ENCODE measurements around the gene STX1A.

DNA sequence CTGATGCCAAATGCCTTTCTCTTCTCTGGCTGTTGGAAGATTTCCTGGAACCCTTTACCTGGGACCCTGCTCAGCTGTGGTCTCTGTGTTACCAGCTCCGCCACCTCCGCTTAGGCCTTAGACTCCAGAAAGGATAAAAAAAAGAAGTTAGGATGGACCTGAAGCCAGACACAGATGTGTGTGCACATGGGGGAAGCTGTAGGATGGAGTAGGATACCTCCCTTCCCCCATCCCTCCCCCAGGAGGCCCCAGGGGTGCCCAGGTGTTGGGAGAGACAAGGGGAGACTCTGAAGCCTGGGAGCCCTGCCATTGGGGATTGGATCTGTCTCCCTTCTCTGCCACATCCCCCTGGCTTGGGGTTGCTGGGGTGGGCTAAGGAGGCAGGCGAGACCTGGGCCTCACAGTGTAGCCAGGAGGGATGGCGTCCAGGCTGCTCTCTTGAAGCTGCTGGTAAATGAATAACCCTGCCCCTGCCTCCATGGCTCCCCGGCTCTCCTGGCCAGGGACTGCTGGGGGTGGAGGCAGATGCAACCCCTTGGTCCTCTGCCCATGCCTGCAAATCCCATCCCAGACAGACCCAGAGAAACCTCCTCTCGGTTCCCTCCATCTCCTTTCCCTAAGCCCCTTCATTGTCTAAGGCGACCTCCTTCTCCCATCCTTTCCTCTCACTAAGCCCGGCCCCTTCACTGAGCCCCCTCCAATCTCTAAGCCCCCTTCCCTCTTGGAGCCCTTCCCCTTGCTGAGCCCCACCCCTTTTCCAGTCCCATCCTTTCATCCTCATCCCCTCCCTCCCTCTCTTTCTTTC, 42.6 kb upstream of the STX1A start:
- TF ChIP-seq ZNF724P (CRISPR knock-in tag; IDR thresholded peaks at IDR 0.05; ENCODE audit: borderline replicate concordance) (no peak), MYC (CRISPR knock-in tag; IDR thresholded peaks at IDR 0.05; ENCODE audit: borderline replicate concordance) (no peak), EZH2 (conservative IDR thresholded peaks at IDR 0.05; ENCODE audit: low read depth, low read length) (no peak), ZNF451 (CRISPR knock-in tag; IDR thresholded peaks at IDR 0.05) (no peak), ISX (CRISPR knock-in tag; conservative IDR thresholded peaks at IDR 0.05) (no peak), ADNP (CRISPR knock-in tag; IDR thresholded peaks at IDR 0.05) (no peak), GATA4 (IDR thresholded peaks at IDR 0.05; ENCODE audit: borderline replicate concordance, low read depth) (no peak)
- TF ChIP-seq, protein P1, sequence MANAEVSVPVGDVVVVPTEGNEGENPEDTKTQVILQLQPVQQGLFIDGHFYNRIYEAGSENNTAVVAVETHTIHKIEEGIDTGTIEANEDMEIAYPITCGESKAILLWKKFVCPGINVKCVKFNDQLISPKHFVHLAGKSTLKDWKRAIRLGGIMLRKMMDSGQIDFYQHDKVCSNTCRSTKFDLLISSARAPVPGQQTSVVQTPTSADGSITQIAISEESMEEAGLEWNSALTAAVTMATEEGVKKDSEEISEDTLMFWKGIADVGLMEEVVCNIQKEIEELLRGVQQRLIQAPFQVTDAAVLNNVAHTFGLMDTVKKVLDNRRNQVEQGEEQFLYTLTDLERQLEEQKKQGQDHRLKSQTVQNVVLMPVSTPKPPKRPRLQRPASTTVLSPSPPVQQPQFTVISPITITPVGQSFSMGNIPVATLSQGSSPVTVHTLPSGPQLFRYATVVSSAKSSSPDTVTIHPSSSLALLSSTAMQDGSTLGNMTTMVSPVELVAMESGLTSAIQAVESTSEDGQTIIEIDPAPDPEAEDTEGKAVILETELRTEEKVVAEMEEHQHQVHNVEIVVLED (CRISPR knock-in tag; IDR thresholded peaks at IDR 0.05; ENCODE audit: borderline replicate concordance), result no peak
- TF ChIP-seq, protein P2, sequence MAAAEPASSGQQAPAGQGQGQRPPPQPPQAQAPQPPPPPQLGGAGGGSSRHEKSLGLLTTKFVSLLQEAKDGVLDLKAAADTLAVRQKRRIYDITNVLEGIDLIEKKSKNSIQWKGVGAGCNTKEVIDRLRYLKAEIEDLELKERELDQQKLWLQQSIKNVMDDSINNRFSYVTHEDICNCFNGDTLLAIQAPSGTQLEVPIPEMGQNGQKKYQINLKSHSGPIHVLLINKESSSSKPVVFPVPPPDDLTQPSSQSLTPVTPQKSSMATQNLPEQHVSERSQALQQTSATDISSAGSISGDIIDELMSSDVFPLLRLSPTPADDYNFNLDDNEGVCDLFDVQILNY (CRISPR knock-in tag; conservative IDR thresholded peaks at IDR 0.05), result no peak
- TF ChIP-seq, protein P3, sequence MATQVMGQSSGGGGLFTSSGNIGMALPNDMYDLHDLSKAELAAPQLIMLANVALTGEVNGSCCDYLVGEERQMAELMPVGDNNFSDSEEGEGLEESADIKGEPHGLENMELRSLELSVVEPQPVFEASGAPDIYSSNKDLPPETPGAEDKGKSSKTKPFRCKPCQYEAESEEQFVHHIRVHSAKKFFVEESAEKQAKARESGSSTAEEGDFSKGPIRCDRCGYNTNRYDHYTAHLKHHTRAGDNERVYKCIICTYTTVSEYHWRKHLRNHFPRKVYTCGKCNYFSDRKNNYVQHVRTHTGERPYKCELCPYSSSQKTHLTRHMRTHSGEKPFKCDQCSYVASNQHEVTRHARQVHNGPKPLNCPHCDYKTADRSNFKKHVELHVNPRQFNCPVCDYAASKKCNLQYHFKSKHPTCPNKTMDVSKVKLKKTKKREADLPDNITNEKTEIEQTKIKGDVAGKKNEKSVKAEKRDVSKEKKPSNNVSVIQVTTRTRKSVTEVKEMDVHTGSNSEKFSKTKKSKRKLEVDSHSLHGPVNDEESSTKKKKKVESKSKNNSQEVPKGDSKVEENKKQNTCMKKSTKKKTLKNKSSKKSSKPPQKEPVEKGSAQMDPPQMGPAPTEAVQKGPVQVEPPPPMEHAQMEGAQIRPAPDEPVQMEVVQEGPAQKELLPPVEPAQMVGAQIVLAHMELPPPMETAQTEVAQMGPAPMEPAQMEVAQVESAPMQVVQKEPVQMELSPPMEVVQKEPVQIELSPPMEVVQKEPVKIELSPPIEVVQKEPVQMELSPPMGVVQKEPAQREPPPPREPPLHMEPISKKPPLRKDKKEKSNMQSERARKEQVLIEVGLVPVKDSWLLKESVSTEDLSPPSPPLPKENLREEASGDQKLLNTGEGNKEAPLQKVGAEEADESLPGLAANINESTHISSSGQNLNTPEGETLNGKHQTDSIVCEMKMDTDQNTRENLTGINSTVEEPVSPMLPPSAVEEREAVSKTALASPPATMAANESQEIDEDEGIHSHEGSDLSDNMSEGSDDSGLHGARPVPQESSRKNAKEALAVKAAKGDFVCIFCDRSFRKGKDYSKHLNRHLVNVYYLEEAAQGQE (IDR thresholded peaks at IDR 0.05; ENCODE audit: borderline replicate concordance in 1 of 2, low read depth in 1 of 2, low read length in 2 of 2), result no peak
- TF ChIP-seq, protein P4, sequence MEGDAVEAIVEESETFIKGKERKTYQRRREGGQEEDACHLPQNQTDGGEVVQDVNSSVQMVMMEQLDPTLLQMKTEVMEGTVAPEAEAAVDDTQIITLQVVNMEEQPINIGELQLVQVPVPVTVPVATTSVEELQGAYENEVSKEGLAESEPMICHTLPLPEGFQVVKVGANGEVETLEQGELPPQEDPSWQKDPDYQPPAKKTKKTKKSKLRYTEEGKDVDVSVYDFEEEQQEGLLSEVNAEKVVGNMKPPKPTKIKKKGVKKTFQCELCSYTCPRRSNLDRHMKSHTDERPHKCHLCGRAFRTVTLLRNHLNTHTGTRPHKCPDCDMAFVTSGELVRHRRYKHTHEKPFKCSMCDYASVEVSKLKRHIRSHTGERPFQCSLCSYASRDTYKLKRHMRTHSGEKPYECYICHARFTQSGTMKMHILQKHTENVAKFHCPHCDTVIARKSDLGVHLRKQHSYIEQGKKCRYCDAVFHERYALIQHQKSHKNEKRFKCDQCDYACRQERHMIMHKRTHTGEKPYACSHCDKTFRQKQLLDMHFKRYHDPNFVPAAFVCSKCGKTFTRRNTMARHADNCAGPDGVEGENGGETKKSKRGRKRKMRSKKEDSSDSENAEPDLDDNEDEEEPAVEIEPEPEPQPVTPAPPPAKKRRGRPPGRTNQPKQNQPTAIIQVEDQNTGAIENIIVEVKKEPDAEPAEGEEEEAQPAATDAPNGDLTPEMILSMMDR (CRISPR knock-in tag; IDR thresholded peaks at IDR 0.05), result no peak
